A673 (cell line): ENCODE results near the gene NGDN. TPM values are rescaled to one million over a fixed set of nuclear protein-coding genes. Genes with fewer than 3 reads are reported as not detected.

Experiments used
- BruUV-seq: library from RNA; stranded (reverse); fragments of 400-500 nt; replicated peaks from 2 replicates; lab custom pipeline; 2021; lab: Mats Ljungman, UMichigan
- CTCF ChIA-PET: fragments of 300-600 bp; sonication (Branson Sonifier 250); formaldehyde crosslinking; loops from one replicate; lab custom pipeline; 2022; ENCODE audit warnings: antibody characterized with exemption; lab: Charles Lee
- POLR2A ChIA-PET: fragments of 300-600 bp; sonication (Branson Sonifier 250); formaldehyde crosslinking; loops from one replicate; lab custom pipeline; 2022; ENCODE audit warnings: antibody characterized with exemption; ENCODE audit not compliant: low non-redundant PET; lab: Charles Lee
- DNase-seq: peaks from one replicate; pipeline ENCODE4 v3.0.0-alpha.2; 2015; ENCODE audit warnings: low spot score
- H3K27ac ChIP-seq: fragments of 200-600 bp; sonication (generic); 2 replicates; pipeline ENCODE4 v1.5.1; 2016; ENCODE audit warnings: mixed run types, low read depth, mild to moderate bottlenecking, mixed read lengths, antibody characterized with exemption, low read length; ENCODE audit not compliant: poor library complexity, severe bottlenecking
- H3K27me3 ChIP-seq: fragments of 200-600 bp; sonication (generic); replicated peaks from 2 replicates; pipeline ENCODE4 v1.6.1; 2017; ENCODE audit warnings: mixed run types, low read depth, mild to moderate bottlenecking, mixed read lengths, antibody characterized with exemption, low read length; ENCODE audit not compliant: insufficient read depth, poor library complexity
- H3K36me3 ChIP-seq: fragments of 200-600 bp; sonication (generic); 2 replicates; pipeline ENCODE4 v1.6.1; 2016; ENCODE audit warnings: mixed run types, mild to moderate bottlenecking, mixed read lengths, antibody characterized with exemption, low read length; ENCODE audit not compliant: insufficient read depth, poor library complexity, severe bottlenecking
- H3K4me1 ChIP-seq: fragments of 200-600 bp; sonication (generic); 2 replicates; pipeline ENCODE4 v1.6.1; 2017; ENCODE audit warnings: mixed run types, mild to moderate bottlenecking, mixed read lengths, antibody characterized with exemption, low read length; ENCODE audit not compliant: insufficient read depth, poor library complexity, severe bottlenecking
- H3K4me3 ChIP-seq: fragments of 200-600 bp; sonication (generic); 2 replicates; pipeline ENCODE4 v1.5.1; 2016; ENCODE audit warnings: low read depth, mixed run types, mild to moderate bottlenecking, mixed read lengths, low read length; ENCODE audit not compliant: poor library complexity, severe bottlenecking
- H3K9me3 ChIP-seq: fragments of 200-600 bp; sonication (generic); 2 replicates; pipeline ENCODE4 v1.6.1; 2016; ENCODE audit warnings: mixed run types, low read depth, mild to moderate bottlenecking, mixed read lengths, antibody characterized with exemption, low read length; ENCODE audit not compliant: poor library complexity, severe bottlenecking
- CTCF ChIP-seq: fragments of 300-800, 200-600 bp; sonication (generic); conservative IDR thresholded peaks from 2 replicates; pipeline ENCODE4 v1.5.1; 2017; ENCODE audit warnings: low read depth, mild to moderate bottlenecking, antibody characterized with exemption, low read length, moderate library complexity, mixed read lengths
- EZH2 ChIP-seq: fragments of 200-600 bp; sonication (generic); IDR thresholded peaks from 2 replicates; pipeline ENCODE4 v1.6.1; 2017; ENCODE audit warnings: borderline replicate concordance, low read depth, mild to moderate bottlenecking, mixed read lengths, antibody characterized with exemption, low read length; ENCODE audit not compliant: poor library complexity, severe bottlenecking
- intact Hi-C: fragments of 100-400 bp; cut with micrococcal nuclease; formaldehyde crosslinking; loops from one replicate; pipeline ENCODE4 v1.10.0; 2022; ENCODE audit not compliant: unreplicated experiment
- total RNA-seq: library from RNA; stranded (reverse); gene quantifications from 2 replicates; pipeline ENCODE4 v1.2.3, GENCODE V29; 2021

NGDN gene
- total RNA-seq, 1 experiment from 2014 or later, result 71.2 TPM

DNA sequence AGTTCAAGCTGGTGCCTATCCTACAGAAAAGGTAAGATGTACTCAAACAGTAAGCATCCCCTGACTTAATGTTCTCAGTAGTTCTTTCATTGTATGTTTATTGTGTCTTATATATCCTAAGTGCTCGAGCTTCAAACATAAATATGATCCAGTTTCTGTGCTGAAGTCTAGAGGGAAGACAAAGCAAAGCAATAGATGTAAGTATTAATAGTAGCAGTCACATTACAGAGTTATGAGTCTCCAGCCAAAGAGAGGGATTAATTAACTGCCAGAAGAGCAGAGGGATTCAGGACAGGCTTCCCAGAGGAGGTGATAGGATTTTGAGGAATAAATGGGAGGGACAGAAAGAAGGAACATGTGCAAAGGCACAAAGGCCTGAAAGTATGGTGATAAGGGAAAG, 1.4 kb downstream of the NGDN start:
- Histone ChIP-seq H3K27ac (no peak overlapping the region), H3K4me3 (no peak overlapping the region), H3K27me3 (no peaks in the 10 kb centered on the region), H3K4me1 (peaks cover 5% of the 10 kb centered on the region), H3K9me3 (no peaks in the 10 kb centered on the region), H3K36me3 (peaks cover 50% of the 10 kb centered on the region)
- ChIA-PET CTCF (no interaction called here), POLR2A (no interaction called here)
- no peak for DNase-seq
- BruUV-seq, result no TSS peak
- TF ChIP-seq EZH2 (no peak), CTCF (no peak)
- intact Hi-C loops, result no loop called here

DNA sequence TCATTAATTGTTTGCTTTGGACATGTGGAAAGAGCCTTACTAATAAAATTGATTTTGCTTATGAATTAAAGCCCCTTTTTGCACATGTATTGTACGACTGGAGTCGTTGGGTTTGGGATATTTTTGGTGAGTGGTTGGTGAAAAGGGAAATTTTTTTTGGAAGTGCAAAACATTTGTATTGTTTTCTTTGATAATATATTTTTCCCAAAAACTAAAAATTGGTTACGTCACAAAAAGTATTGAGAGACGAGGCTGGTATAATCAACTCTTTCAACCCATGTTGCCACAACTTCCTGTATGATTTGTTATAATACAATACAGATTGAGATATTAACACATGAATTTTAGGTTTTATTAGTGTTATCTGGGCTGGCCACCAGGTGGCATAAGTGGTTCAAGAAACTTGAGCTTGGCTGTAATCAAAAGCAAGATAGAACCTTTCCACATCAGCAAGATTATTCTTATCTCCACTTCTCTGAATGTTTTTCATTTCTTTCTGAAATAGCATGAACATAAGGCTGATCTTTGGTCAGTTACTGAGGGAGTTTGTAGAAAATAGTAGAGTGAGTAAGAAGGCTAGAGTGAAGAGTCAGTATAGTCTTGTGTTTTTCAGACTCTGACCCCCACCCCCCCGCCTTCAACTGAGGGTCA, 8.7 kb downstream of the NGDN start:
- TF ChIP-seq EZH2 (no peak), CTCF (peak; percentile 83)
- no peak overlapping the region for H3K4me3 ChIP-seq
- peak overlapping the region; percentile 17 for H3K27ac ChIP-seq
- no peaks in the 10 kb centered on the region for H3K27me3 ChIP-seq
- peaks cover 57% of the 10 kb centered on the region for H3K36me3 ChIP-seq
- H3K4me1 ChIP-seq, result no peaks in the 10 kb centered on the region
- no peaks in the 10 kb centered on the region for H3K9me3 ChIP-seq
- CTCF ChIA-PET, result interaction anchor here (0.5 to 1.3 kb wide), 12 partner anchors 17 to 157 kb away, joined by 3 to 29 read pairs (median 4); partner anchors contain the start of genes JPH4 and PABPN1
- peak; percentile 77 for DNase-seq
- POLR2A ChIA-PET, result interaction anchor here (0.6 kb wide), 1 partner anchor 85 kb away, joined by 4 read pairs; no protein-coding TSS in a partner anchor
- BruUV-seq, result no TSS peak
- intact Hi-C loops, result loop anchor here (1.0 kb wide), 1 partner anchor 84 kb away; no protein-coding TSS in a partner anchor

DNA sequence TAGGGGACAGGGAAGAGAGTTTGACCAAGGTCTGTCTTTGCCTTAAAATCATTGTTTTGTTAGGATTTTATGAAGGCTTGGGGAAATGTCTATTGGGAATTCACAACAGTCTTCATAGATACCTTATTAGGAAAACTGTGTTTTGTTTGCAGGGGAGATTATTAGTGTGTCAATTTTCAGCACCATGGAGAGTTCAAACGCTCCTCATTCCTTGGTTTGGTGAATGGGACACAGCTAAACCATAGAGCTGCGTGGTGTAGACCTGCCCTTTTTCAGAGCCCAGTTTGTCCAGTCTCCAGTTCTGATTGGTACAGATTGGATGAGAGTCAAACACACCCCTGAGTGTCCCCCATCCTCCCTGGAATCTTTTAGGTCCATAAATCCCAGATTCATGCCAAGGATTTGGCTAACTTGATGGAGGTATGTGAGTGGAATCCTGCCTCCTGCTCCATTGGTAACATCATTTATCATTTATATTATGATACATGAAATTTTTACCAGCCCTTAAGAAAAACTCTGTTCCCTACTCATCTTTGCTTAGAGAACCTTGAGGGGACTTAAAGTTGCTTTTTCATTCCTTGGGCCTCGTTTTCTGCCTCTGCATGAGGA, 12.0 kb downstream of the NGDN start:
- no peaks in the 10 kb centered on the region for H3K27me3 ChIP-seq
- no peak for TF ChIP-seq EZH2
- no peak for TF ChIP-seq CTCF
- peaks cover 26% of the 10 kb centered on the region for H3K36me3 ChIP-seq
- H3K4me1 ChIP-seq, result peaks cover 3% of the 10 kb centered on the region
- ChIA-PET CTCF (interaction anchor here (1.1 kb wide), 1 partner anchor 77 kb away, joined by 3 read pairs; no protein-coding TSS in a partner anchor), POLR2A (no interaction called here)
- peak; percentile 38 for DNase-seq
- BruUV-seq, result no TSS peak
- H3K9me3 ChIP-seq, result no peaks in the 10 kb centered on the region
- intact Hi-C loops, result no loop called here
- H3K27ac ChIP-seq, result no peak overlapping the region
- H3K4me3 ChIP-seq, result no peak overlapping the region
